Measurements from ENCODE around the gene LCMT1. TPM values are rescaled to one million over a fixed set of nuclear protein-coding genes. Genes with fewer than 3 reads are reported as not detected.
A peak's percentile ranks its signal among the peaks of the same experiment; 100 is the strongest.
"Not testable (repeated sequence)": the region's sequence is repeated elsewhere in the genome, so short reads cannot be mapped to it uniquely, and the experiment has no call there.

Gene LCMT1
- total RNA-seq, 1 donor, result 30.2 TPM

- H3K4me3 ChIP-seq (ENCODE audit: low read depth, low read length), result no peak overlapping the region
- DNase-seq (ENCODE audit: low read depth), result no peak
- TF ChIP-seq, protein P1, sequence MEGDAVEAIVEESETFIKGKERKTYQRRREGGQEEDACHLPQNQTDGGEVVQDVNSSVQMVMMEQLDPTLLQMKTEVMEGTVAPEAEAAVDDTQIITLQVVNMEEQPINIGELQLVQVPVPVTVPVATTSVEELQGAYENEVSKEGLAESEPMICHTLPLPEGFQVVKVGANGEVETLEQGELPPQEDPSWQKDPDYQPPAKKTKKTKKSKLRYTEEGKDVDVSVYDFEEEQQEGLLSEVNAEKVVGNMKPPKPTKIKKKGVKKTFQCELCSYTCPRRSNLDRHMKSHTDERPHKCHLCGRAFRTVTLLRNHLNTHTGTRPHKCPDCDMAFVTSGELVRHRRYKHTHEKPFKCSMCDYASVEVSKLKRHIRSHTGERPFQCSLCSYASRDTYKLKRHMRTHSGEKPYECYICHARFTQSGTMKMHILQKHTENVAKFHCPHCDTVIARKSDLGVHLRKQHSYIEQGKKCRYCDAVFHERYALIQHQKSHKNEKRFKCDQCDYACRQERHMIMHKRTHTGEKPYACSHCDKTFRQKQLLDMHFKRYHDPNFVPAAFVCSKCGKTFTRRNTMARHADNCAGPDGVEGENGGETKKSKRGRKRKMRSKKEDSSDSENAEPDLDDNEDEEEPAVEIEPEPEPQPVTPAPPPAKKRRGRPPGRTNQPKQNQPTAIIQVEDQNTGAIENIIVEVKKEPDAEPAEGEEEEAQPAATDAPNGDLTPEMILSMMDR (IDR thresholded peaks at IDR 0.05; ENCODE audit: insufficient read depth, low read depth, low read length), result no peak
Measured at GRCh38 chr16:25171390-25171789, 59.8 kb downstream of the LCMT1 start.

GRCh38 chr16:25172831-25173230 lies 61.3 kb downstream of the LCMT1 start:
- H3K4me3 ChIP-seq (ENCODE audit: low read depth, low read length), result no peak overlapping the region
- TF ChIP-seq, protein P1 (IDR thresholded peaks at IDR 0.05; ENCODE audit: insufficient read depth, low read depth, low read length), result no peak
- DNase-seq (ENCODE audit: low read depth), result no peak

GRCh38 chr16:25174285-25174684 lies 62.7 kb downstream of the LCMT1 start:
- DNase-seq (ENCODE audit: low read depth), result no peak
- TF ChIP-seq, protein P1 (IDR thresholded peaks at IDR 0.05; ENCODE audit: insufficient read depth, low read depth, low read length), result no peak
- no peak overlapping the region for H3K4me3 ChIP-seq (ENCODE audit: low read depth, low read length)

GRCh38 chr16:25176136-25176535 lies 64.6 kb downstream of the LCMT1 start:
- H3K4me3 ChIP-seq (ENCODE audit: low read depth, low read length), result no peak overlapping the region
- TF ChIP-seq, protein P1 (IDR thresholded peaks at IDR 0.05; ENCODE audit: insufficient read depth, low read depth, low read length), result peak; percentile 10
- no peak for DNase-seq (ENCODE audit: low read depth)

DNA sequence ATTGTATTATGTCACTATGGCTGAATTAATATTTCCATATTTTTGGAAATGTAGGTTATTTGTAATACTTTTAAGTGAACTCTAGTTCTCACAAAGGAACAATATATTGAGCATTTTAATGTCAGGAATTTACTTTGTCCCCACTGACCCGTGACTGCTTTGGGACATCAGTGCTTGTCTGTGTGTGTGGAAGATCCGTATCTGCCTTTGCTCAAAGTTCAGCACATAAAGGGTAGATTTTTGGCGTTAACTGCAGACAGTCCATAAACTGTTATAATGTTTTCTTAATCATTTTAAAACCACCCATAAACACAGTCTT lies 65.9 kb downstream of the LCMT1 start:
- TF ChIP-seq, protein P1 (IDR thresholded peaks at IDR 0.05; ENCODE audit: insufficient read depth, low read depth, low read length), result no peak
- peak; percentile 83 for DNase-seq (ENCODE audit: low read depth)
- H3K4me3 ChIP-seq (ENCODE audit: low read depth, low read length), result no peak overlapping the region

- TF ChIP-seq, protein P1 (IDR thresholded peaks at IDR 0.05; ENCODE audit: insufficient read depth, low read depth, low read length), result no peak
- DNase-seq (ENCODE audit: low read depth), result peak; percentile 66
- H3K4me3 ChIP-seq (ENCODE audit: low read depth, low read length), result no peak overlapping the region
Measured at GRCh38 chr16:25177831-25178688, 66.5 kb downstream of the LCMT1 start.

- not testable (repeated sequence) for DNase-seq (ENCODE audit: low read depth)
Measured at GRCh38 chr16:25181236-25181635, 69.7 kb downstream of the LCMT1 start.

More at GRCh38 chr16:25181236-25181635, 69.7 kb downstream of the LCMT1 start:
- not testable (repeated sequence) for H3K4me3 ChIP-seq (ENCODE audit: low read depth, low read length)

Data from fibroblast of villous mesenchyme (primary cell).